Stomach smooth muscle (tissue), 2 donors: ENCODE measurements around the gene PIGU.

Source experiments
- H3K27ac ChIP-seq: one replicate; pipeline ENCODE4 v1.7.0; 2013; ENCODE audit warnings: mild to moderate bottlenecking, low read length, inconsistent platforms
- H3K27me3 ChIP-seq, 2 donors: one replicate each; pipeline ENCODE4 v1.7.0; 2013; ENCODE audit warnings: low read length in 2 of 2; ENCODE audit not compliant: insufficient read depth in 2 of 2, control insufficient read depth in 1 of 2
- H3K36me3 ChIP-seq, 2 donors: one replicate each; pipeline ENCODE4 v1.7.0; 2013; ENCODE audit warnings: low read length in 2 of 2; ENCODE audit not compliant: control insufficient read depth in 2 of 2, insufficient read depth in 2 of 2
- H3K4me1 ChIP-seq: one replicate; pipeline ENCODE4 v1.7.0; 2013; ENCODE audit warnings: low read length; ENCODE audit not compliant: control insufficient read depth, insufficient read depth
- H3K4me3 ChIP-seq, 2 donors: one replicate each; pipeline ENCODE4 v1.7.0; 2013; ENCODE audit warnings: low read length in 2 of 2
- H3K9ac ChIP-seq, 2 donors: one replicate each; pipeline ENCODE4 v1.7.0; 2013; ENCODE audit warnings: low read length in 2 of 2, mild to moderate bottlenecking in 1 of 2
- H3K9me3 ChIP-seq, 2 donors: one replicate each; pipeline ENCODE4 v1.7.0; 2013; ENCODE audit warnings: low read length in 2 of 2; ENCODE audit not compliant: control insufficient read depth in 2 of 2
- donor health status: healthy.
- donor health status: Pancreatic carcinoma.

PIGU gene

GRCh38 chr20:34647737-34648136, 29.2 kb downstream of the PIGU start:
- Histone ChIP-seq H3K36me3 (peaks cover 0 to 3% of the 10 kb centered on the region in 2 donors), H3K4me1 (no peaks in the 10 kb centered on the region), H3K27me3 (no peaks in the 10 kb centered on the region), H3K4me3 (no peak overlapping the region), H3K27ac (no peak overlapping the region), H3K9me3 (no peaks in the 10 kb centered on the region), H3K9ac (no peak overlapping the region)

- H3K36me3 ChIP-seq: no peaks in the 10 kb centered on the region
- no peak overlapping the region for H3K4me3 ChIP-seq
- H3K9me3 ChIP-seq: no peaks in the 10 kb centered on the region
- no peak overlapping the region for H3K9ac ChIP-seq
- H3K4me1 ChIP-seq: no peaks in the 10 kb centered on the region
- no peak overlapping the region for H3K27ac ChIP-seq
- H3K27me3 ChIP-seq: no peaks in the 10 kb centered on the region
Observed at GRCh38 chr20:34644951-34645350, 31.9 kb downstream of the PIGU start.

GRCh38 chr20:34644345-34644744, 32.5 kb downstream of the PIGU start:
- H3K9me3 ChIP-seq: no peaks in the 10 kb centered on the region
- no peaks in the 10 kb centered on the region for H3K27me3 ChIP-seq
- H3K4me3 ChIP-seq: no peak overlapping the region
- H3K27ac ChIP-seq: no peak overlapping the region
- no peaks in the 10 kb centered on the region for H3K36me3 ChIP-seq
- H3K9ac ChIP-seq: no peak overlapping the region
- H3K4me1 ChIP-seq: no peaks in the 10 kb centered on the region

GRCh38 chr20:34643928-34644327, 33.0 kb downstream of the PIGU start:
- no peak overlapping the region for H3K27ac ChIP-seq
- H3K4me1 ChIP-seq: no peaks in the 10 kb centered on the region
- no peak overlapping the region for H3K4me3 ChIP-seq
- no peaks in the 10 kb centered on the region for H3K36me3 ChIP-seq
- H3K9ac ChIP-seq: no peak overlapping the region
- H3K27me3 ChIP-seq: no peaks in the 10 kb centered on the region
- H3K9me3 ChIP-seq: no peaks in the 10 kb centered on the region

GRCh38 chr20:34642009-34642408, 34.9 kb downstream of the PIGU start:
- Histone ChIP-seq H3K27me3 (no peaks in the 10 kb centered on the region), H3K4me1 (peaks cover 2% of the 10 kb centered on the region), H3K4me3 (no peak overlapping the region), H3K36me3 (peaks cover 4 to 5% of the 10 kb centered on the region in 2 donors), H3K9ac (no peak overlapping the region), H3K9me3 (no peaks in the 10 kb centered on the region), H3K27ac (no peak overlapping the region)

GRCh38 chr20:34639755-34640222, 37.1 kb downstream of the PIGU start:
- Histone ChIP-seq H3K27ac (no peak overlapping the region), H3K9ac (no peak overlapping the region), H3K36me3 (peaks cover 4 to 5% of the 10 kb centered on the region in 2 donors)

GRCh38 chr20:34638532-34638931, 38.4 kb downstream of the PIGU start:
- H3K27ac ChIP-seq: peak overlapping the region; percentile 31

More at GRCh38 chr20:34639755-34640222, 37.1 kb downstream of the PIGU start:
- H3K27me3 ChIP-seq: no peaks in the 10 kb centered on the region
- H3K4me3 ChIP-seq: no peak overlapping the region
- H3K4me1 ChIP-seq: peaks cover 2% of the 10 kb centered on the region
- H3K9me3 ChIP-seq: no peaks in the 10 kb centered on the region

GRCh38 chr20:34638039-34638292, 38.9 kb downstream of the PIGU start:
- H3K4me1 ChIP-seq: peaks cover 2% of the 10 kb centered on the region
- peak overlapping the region; percentile 31 for H3K27ac ChIP-seq
- no peaks in the 10 kb centered on the region for H3K27me3 ChIP-seq
- no peak overlapping the region for H3K4me3 ChIP-seq
- no peak overlapping the region for H3K9ac ChIP-seq
- no peaks in the 10 kb centered on the region for H3K9me3 ChIP-seq
- H3K36me3 ChIP-seq: peaks cover 4 to 9% of the 10 kb centered on the region in 2 donors

More at GRCh38 chr20:34638532-34638931, 38.4 kb downstream of the PIGU start:
- Histone ChIP-seq H3K9ac (no peak overlapping the region), H3K9me3 (no peaks in the 10 kb centered on the region), H3K4me3 (no peak overlapping the region), H3K27me3 (no peaks in the 10 kb centered on the region), H3K36me3 (peaks cover 4 to 9% of the 10 kb centered on the region in 2 donors), H3K4me1 (peaks cover 2% of the 10 kb centered on the region)

- no peak overlapping the region for H3K9ac ChIP-seq
- H3K36me3 ChIP-seq: peaks cover 4 to 9% of the 10 kb centered on the region in 2 donors
- H3K4me1 ChIP-seq: peaks cover 2% of the 10 kb centered on the region
- H3K27me3 ChIP-seq: no peaks in the 10 kb centered on the region
- H3K9me3 ChIP-seq: no peaks in the 10 kb centered on the region
- H3K4me3 ChIP-seq: no peak overlapping the region
- H3K27ac ChIP-seq: peak overlapping the region; percentile 31
Observed at GRCh38 chr20:34637245-34638038, 39.5 kb downstream of the PIGU start.

- Histone ChIP-seq H3K4me1 (peaks cover 2% of the 10 kb centered on the region), H3K4me3 (no peak overlapping the region), H3K27ac (peak overlapping the region; percentile 3)
Observed at GRCh38 chr20:34636648-34637047, 40.2 kb downstream of the PIGU start.

GRCh38 chr20:34634392-34634791, 42.5 kb downstream of the PIGU start:
- peaks cover 4 to 9% of the 10 kb centered on the region in 2 donors for H3K36me3 ChIP-seq
- no peaks in the 10 kb centered on the region for H3K9me3 ChIP-seq
- no peak overlapping the region for H3K27ac ChIP-seq
- H3K9ac ChIP-seq: no peak overlapping the region
- no peaks in the 10 kb centered on the region for H3K27me3 ChIP-seq
- H3K4me1 ChIP-seq: peaks cover 2% of the 10 kb centered on the region
- H3K4me3 ChIP-seq: no peak overlapping the region

More at GRCh38 chr20:34636648-34637047, 40.2 kb downstream of the PIGU start:
- H3K9me3 ChIP-seq: no peaks in the 10 kb centered on the region
- H3K36me3 ChIP-seq: peaks cover 4 to 9% of the 10 kb centered on the region in 2 donors
- no peak overlapping the region for H3K9ac ChIP-seq
- H3K27me3 ChIP-seq: no peaks in the 10 kb centered on the region
